Dedifferentiated amniotic fluid mesenchymal stem cell (primary cell): ENCODE data around the gene PRKD1.

Source experiments
- DNase-seq: peaks from one replicate; pipeline ENCODE4 v3.0.0-alpha.2; 2016; ENCODE audit errors: extremely low spot score

PRKD1 gene

DNA sequence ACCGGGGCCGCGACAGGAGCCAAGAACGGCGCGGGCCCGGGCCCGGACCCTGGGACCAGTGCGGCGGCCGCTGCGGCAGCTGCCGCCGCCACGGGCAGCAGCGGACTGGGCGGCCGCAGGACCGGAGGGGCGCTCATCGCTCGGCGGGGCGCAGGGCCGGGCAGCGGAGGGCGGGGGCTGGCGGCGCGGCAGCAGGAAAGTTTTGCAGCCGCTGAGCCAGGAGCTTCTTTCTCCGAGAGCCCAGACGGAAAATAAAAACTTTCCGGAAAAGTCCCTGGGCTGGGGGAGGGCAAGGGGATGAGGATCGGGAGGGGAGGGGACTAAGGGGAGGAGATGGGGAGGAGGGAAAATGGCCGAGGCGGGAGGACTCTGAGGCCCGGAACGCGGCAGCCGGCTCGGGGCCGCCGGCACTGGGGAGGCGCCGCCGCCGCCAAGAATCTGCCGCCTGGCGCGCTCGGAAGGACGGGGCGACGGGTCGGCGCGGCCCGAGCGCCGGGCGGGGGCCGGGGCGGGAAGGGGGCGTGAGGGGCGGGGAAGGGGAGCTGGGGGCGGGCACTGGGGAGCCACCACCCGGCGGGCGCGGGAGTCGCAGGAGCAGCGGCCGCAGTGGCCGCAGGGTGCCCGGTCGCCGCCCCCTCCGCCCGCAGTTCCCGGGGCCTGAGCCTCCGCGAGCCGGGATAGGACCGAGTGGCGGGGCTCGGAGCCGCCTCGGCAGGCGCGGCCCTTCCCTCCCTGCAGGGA lies at the start of gene PRKD1:
TSS of gene PRKD1 (minus strand) at position 472 of the 741 bp plus-strand sequence.
- peak; percentile 46 for DNase-seq

DNA sequence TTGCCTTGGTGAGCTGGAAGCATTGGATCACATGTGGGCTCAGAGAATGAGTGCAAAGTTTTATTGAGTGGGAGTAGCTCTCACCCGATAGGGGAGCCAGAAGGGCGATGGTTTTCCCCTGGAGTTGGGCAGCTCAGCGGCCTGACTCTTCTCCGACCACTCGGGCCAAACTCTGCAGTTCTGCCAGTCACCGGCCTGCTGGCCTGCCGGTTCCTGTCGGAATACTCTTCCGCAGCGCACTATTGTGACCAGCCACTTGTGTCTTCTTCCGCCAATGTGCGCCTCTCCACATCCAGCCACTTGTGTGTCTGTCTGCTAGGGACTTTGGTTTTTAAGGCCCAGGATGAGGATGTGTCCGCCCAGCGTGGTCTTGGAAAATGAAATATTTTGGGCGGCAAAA lies 43.5 kb upstream of the PRKD1 start:
- DNase-seq = peak; percentile 1

DNA sequence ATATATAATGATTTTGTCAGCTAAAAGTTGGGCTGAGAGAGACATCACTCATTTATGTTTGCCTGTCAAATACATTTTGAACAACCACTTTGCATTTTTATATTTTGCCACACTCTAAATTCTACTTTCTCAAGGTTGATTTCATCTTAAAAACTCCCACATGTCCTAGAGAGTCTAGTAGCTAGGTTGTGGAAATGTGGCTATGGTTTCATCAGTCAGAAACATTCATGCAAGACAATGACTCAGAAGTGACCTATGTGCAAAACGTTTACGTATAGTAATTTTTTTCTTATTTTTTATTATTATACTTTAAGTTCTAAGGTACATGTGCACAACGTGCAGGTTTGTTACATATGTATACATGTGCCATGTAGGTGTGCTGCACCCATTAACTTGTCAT lies 27.4 kb upstream of the PRKD1 start:
- no peak for DNase-seq

DNA sequence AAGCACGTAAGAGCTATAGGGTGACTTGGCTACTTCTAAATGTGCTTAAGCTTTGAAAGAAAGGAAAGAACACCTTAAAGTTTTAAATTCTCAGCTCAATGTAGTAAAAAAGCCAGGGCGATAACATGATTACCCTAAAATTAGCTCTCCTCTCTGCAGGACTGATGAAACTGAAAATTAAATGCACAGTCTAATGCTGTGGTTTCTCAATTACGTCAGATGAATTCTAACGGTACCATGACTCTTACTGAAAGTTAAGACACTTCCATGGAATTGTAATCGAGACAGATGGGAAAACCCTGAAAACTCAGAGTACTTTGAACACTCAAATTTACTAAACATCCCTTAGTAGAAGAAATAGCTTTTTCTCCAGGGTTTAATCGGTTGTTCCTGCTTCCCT lies 25.9 kb upstream of the PRKD1 start:
- DNase-seq = no peak

DNA sequence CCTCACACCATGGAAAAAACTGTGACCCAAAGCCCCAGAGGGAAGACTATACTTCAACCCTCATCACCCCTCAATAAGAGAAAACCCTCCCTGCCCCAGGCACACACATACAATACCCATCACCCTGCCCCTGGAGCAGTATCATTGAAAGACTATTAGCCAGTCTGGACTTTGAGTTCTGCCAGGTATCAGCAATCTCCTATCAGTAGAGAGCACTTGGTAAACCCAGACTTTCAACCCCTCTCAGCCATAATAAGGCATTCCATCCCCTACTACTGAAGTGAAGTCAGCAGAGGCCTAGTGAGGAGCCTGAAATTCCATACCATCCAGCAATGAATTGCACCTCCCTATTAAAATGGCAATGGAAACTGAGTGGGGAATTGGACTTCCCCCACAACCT lies 16.4 kb upstream of the PRKD1 start:
- DNase-seq = no peak

DNA sequence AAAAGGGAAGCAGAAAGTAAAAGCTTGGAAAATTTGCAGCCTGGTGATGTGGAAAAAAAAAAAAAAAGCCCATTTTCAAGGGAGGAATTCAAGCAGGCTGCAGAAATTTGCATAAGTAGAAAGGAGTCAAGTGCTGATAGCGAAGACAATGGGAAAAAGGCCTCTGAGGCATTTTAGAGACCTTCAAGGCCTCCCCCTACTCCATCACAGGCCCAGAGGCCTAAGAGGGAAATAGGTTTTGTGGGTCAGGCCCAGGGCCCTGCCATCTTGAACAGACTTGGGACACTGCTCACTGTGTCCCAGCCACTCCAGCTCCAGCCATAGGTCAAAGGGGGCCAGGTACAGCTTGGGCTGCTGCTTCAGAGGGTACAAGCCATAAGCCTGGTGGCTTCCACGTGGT lies 13.8 kb upstream of the PRKD1 start:
- no peak for DNase-seq

DNA sequence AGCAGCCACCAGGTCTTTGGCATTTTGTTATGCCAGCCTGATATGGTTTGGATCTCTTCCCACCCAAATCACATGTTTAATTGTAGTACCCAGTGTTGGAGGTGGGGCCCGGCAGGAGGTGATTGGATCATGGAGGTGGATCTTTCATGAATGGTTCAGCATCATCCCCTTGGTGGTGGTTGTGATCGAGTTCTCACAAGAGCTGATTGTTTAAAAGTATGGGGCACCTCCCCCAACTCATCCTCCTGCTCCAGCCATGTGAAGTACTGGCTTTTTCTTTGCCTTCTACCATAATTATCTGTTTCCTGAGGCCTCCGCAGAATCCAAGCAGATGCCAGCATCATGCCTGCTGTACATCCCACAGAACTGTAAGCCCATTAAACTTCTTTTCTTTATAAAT lies 12.8 kb upstream of the PRKD1 start:
- no peak for DNase-seq

DNA sequence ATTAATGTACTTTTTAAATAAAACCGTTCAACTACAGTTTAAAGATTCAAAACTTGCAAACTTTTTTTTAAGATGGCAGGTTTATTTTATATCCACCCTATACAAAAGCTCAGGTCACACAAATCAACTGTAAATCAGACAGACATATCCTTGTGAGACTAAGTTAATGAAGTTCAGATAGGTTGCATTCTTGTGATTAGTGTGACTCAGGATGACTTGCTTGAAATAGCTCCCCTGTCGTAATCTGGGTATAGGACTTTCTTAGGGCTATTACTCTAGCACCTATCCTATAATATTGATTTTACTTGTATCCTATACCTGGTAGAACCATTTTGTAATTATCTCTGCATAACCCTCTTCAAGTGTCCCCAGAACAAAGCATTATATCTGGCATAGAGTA lies 9.5 kb upstream of the PRKD1 start:
- DNase-seq = no peak

DNA sequence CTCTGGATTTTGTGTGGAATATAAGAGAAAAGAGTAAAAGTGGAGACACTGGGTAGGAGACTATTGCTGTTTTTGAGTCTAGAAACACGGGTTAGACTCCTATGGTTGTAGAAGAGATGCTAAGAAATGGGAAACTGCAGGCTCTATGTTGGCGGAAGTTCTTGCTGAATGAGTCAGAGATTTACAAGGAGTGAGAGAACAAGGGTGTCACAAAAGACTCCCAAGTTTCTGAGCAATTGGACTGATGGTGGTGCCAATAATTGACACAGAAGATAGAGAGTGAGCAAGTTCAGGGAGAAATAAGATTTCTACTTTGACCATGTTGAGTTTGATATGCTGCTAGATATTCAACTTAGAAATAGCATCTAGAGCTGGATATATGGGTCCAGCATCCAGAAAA lies 2.6 kb upstream of the PRKD1 start:
- DNase-seq = no peak

DNA sequence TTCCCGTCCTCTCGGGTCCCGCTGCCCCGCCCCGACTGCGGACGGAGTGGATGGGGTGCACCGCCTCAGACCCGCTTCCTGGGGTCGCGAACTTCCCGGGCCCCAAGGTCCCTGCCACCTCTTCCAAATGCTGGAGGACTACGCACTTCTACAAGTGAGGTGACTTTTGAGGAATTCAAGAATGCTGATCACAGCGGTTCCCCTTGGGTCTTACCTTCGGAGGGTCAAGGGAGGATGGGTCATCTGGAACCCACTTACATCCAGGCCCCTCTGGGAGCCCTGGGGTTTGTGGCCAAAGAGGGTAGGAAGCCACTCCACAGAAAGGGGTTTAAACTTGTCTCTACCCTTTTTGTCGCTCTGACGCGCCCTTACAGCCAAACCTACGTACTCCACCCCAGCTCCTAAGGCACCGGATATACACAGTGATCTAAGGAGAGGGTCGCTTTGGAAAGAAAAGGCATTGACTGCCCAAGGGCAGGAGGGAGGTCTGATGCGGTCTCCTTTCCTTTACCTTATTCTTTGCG lies 532 bp upstream of the PRKD1 start:
- no peak for DNase-seq

DNA sequence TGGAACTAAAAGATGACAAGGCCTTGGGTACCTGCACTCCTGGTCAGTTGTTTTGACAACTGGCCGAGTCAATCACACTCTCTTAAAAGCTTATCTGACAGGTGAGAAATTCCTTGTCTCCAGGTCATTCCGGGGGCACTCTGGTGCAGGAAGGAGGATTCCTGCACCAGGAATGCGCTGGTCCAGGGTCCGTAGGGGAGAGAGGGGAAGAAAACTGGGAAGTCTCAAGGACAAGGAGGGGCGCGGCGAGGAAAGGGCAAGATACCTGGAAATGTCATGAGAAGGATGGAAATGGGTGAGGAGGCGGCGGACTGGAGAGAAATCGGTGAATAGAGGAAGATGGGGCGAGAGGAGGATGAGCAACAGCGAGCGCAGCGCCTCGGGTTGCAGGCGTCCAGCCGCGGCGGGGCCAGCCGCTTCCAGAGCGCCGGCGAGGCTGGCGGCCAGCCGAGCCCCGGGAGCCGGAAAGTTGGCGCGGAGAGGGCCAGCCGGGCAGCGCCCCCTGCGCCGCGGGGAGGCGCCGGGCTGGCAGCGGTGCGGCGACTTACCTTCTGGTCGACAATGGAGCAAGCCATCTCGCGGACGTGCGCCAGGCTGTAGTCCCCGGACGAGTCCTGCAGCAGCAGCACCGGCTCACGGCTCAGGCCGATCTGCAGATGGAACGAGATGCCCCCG lies 809 bp downstream of the PRKD1 start:
- peak; percentile 37 for DNase-seq

DNA sequence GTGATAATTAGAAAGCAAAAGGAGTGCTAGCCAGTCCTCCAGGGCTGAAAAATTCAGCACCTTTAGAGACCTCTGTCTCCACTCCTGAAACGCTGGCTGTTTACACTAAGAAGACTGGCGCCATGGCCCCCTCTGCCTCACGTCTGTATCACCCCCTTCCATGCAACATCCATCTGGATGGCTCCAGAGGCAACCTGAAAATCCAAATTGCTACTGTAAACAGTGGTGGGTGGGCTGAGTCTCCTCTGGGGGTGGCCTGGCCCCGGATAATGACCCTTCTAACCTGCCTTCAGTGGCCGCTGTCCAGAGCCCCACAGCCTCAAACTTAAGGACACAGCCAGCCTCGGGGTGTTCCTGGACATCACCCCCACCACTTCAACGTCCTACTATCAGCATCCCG lies 1.4 kb downstream of the PRKD1 start:
- DNase-seq = no peak

DNA sequence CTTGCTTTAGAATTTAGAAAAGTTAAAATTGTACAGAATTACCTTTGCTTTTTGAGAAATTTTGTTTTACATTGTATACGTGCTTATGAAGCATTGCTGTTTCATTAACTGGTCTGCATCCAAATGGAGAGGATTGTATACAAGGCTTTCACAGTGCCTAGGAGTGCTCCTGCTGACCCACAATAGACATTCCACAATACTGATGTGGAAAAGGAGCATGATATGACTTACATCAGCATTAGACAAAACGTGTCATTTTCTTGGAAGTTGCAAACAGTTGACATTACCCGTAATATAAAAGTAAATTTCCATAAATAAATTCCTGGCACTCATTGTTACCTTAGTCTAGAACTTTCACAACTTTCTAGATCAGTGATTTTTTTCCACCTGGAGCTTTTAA lies 1.9 kb downstream of the PRKD1 start:
- no peak for DNase-seq

DNA sequence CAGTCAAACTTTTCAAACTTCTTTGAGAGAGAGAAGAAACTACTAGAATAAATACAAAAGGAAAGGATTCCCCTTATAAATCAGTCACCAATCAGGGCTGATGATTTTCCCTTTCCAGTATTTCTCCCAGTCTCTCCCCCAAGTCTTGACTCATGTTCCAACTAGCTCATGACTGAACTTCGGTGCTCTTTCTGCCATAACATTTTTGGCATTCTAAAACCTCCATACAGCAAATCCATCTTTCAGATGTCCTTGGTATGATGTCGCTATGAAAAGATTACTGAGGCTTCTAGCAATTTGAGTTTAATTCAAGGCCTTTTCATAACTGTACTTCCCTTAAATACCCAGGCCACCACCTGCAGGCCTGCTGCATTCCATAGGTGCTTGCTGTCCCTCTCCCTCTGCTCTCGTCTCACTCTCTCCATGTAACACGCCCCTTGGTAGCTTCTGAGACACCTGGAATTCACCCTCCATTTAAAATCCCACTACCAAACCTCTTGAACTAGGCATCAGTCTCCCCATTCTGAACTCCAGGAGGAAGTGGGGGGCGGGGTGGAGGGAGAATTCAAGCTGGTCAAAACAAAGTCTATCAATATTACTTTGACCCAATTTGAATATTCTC lies 2.4 kb downstream of the PRKD1 start:
- peak; percentile 37 for DNase-seq

DNA sequence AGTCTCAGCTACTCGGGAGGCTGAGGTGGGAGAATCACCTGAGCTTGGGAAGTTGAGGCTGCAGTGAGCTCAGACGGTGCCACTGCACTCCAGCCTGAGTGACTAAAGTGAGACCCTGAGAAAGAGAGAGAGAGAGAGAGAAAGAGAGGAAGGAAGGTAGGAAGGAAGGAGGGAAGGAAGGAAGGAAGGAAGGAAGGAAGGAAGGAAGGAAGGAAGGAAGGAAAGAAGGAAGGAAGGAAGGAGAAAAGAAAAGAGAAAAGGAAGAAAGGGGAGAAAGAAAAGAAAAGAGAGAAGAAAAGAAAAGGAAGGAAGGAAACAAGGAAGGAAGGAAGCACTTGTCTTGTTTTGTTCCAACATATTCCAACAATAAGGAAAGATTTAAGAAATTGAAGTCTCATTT lies 7.8 kb downstream of the PRKD1 start:
- no peak for DNase-seq

DNA sequence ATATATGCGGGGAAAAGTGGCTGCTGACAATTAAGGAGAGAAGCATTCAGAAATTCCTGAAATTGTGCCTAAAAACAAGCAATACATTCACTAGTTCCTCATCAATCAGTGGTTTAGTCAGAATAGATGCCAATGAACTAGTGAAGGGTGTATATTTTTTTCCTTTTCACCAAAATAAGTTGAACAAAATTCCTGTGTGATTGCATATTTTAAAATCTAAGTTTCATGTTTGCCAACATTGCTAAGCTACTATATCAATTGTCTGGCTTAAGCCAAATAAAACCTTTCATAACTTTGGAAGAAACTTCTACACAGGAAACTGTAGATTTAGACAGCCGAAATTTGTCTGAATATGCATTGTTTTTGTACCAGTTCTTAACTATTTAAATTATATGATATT lies 8.7 kb downstream of the PRKD1 start:
- no peak for DNase-seq

DNA sequence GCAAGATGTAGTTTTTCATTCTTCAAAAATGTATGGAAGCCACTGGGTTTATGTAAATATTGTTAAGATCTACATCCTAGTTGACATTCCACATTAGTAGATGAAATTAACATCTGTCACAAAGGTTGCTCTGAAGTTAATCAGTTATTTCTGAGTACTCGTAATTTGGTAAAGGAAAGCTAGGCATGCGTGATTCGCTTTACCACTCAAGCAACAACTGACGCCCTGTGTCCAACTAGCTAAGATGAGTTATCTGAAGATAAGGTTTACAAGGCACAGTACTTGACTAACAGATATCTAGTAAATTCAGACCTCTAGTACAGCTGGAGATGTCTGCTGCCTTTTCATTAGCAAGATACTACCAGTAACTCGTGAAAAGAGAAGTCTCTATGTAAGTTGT lies 14.1 kb downstream of the PRKD1 start:
- no peak for DNase-seq

DNA sequence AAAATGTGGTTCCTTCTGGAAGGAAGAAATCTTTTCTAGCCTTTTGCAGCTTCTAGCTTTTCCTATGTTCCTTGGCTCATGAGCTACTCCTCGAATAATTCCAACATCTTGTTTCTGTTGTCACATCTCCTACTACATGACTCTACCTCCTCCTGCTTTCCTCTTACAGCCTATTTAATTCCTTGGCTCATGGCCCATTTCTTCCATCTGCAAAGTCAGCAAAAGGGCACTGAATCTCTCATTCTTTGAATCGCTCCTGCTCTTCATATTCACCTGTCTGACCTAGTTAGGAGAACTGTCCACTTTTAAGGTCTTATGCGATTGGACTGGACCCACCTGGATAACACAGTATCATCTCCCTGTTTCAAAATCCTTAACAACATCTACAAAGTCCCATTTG lies 15.8 kb downstream of the PRKD1 start:
- no peak for DNase-seq

DNA sequence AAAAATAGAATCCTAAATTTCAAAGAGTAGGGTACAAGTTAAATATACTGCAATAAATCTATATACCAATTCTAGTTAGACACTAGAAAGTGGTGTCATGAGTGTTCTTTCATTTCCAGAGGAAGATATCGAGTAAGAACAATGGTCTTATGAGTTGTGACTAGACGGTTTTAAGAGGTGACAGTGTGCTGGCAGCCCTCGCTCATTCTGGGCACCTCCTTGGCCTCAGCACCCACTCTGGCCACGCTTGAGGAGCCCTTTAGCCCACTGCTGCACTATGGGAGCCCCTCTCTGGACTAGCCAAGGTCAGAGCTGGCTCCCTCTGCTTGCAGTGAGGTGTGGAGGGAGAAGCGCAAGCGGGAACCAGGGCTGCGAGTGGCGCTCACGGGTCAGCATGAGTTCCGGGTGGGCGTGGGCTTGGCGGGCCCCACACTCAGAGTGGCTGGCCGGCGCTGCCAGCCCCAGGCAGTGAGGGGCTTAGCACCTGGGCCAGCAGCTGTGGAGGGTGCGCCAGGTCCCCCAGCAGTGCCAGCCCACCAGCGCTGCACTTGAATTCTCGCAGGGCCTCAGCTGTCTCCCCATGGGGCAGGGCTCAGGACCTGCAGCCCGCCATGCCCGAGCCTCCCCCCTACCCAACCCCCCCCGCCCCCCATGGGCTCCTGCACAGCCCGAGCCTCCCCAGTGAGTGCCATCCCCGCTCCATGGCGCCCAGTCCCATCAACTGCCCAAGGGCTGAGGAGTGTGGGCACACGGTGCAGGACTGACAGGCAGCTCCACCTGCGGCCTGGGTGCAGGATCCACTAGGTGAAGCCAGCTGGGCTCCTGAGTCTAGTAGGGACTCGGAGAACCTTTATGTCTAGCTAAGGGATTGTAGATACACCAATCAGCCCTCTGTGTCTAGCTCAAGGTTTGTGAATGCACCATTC lies 18.7 kb downstream of the PRKD1 start:
- DNase-seq = no peak

DNA sequence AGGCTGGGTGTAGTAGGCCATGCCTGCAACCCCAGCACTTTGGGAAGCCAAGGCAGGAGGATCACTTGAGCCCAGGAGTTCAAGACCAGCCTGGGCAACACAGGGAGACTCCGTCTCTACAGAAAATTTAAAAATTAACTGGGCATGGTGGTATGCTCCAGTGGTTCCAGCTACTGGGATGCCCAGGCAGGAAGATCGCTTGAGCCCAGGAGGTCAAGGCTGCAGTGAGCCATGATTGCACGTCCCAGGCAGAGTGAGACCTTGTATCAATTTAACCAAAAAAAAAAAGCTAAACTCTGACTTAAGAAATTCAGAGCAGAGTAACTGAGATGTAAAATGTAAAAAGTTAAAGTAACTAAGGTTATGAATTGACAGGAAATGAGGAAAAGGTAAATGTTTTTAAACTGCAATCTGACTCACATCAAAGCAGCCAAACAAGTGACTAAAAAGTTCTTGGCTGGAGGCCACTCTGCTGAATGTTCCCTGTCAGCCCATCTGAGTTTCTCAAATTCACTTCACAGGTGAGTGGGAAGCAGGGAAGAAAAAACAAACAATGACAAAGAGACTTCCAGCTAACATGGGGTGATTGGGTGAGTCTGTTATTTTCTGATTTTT lies 21.3 kb downstream of the PRKD1 start:
- DNase-seq = no peak

DNA sequence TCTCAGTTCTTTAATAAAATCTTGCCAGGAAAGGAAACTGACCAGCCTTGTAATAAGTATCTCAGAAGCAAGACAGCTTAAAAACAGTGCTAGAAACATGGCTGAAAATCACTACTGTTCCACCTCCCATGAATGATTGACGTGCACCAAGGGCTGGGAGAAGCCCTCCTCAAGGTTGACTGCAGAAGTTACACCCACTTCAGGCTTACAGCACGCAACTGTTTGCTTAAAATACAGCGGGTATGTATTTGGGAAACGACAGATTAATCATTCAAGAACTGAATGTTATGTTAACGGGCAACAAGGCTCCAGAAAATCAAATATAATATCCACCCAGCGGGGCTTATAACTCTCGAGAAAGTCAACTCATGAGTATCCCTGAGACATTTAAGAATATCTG lies 22.1 kb downstream of the PRKD1 start:
- DNase-seq = no peak
